H9 (cell line): ENCODE measurements around the gene PHACTR1. TPM values are rescaled to one million over a fixed set of nuclear protein-coding genes. Genes with fewer than 3 reads are reported as not detected.

ENCODE experiments used
- DNase-seq: peaks from one replicate; pipeline ENCODE4 v3.0.0-alpha.2; 2017
- H2AFZ ChIP-seq: one replicate; pipeline ENCODE4 v1.6.1; 2013; ENCODE audit warnings: mild to moderate bottlenecking, low read length, control low read depth, moderate library complexity
- H2AK5ac ChIP-seq: 2 replicates; pipeline ENCODE4 v1.6.1; 2013; ENCODE audit warnings: low read length, control low read depth, mixed read lengths; ENCODE audit not compliant: insufficient read length
- H2BK120ac ChIP-seq: one replicate; pipeline ENCODE4 v1.6.1; 2013; ENCODE audit warnings: low read depth, mild to moderate bottlenecking, low read length, control low read depth, inconsistent platforms; ENCODE audit not compliant: poor library complexity, severe bottlenecking
- H2BK12ac ChIP-seq: 2 replicates; pipeline ENCODE4 v1.6.1; 2013; ENCODE audit warnings: low read length, control low read depth, mixed read lengths, low read depth; ENCODE audit not compliant: insufficient read length
- H2BK15ac ChIP-seq: 2 replicates; pipeline ENCODE4 v1.6.1; 2013; ENCODE audit warnings: low read depth, low read length, control low read depth
- H2BK20ac ChIP-seq: one replicate; pipeline ENCODE4 v1.6.1; 2013; ENCODE audit warnings: low read depth, mild to moderate bottlenecking, low read length, control low read depth, inconsistent platforms; ENCODE audit not compliant: poor library complexity, severe bottlenecking
- H2BK5ac ChIP-seq: 2 replicates; pipeline ENCODE4 v1.6.1; 2013; ENCODE audit warnings: low read length, control low read depth, mixed read lengths; ENCODE audit not compliant: insufficient read length
- H3K14ac ChIP-seq: 2 replicates; pipeline ENCODE4 v1.6.1; 2013; ENCODE audit warnings: low read length, control low read depth; ENCODE audit not compliant: insufficient read depth
- H3K18ac ChIP-seq: 2 replicates; pipeline ENCODE4 v1.6.1; 2013; ENCODE audit warnings: low read depth, mild to moderate bottlenecking, mixed read lengths, low read length, control low read depth; ENCODE audit not compliant: insufficient read length
- H3K23ac ChIP-seq: 2 replicates; pipeline ENCODE4 v1.6.1; 2013; ENCODE audit warnings: low read length, control low read depth, mixed read lengths, low read depth; ENCODE audit not compliant: insufficient read length
- H3K23me2 ChIP-seq: 2 replicates; pipeline ENCODE4 v1.6.1; 2013; ENCODE audit warnings: low read depth, mild to moderate bottlenecking, mixed read lengths, low read length, control low read depth; ENCODE audit not compliant: insufficient read length, poor library complexity, severe bottlenecking
- H3K27ac ChIP-seq: 2 replicates; pipeline ENCODE4 v1.5.1; 2013; ENCODE audit warnings: low read length, control low read depth, mixed read lengths, low read depth; ENCODE audit not compliant: insufficient read length
- H3K27me3 ChIP-seq: 2 replicates; pipeline ENCODE4 v1.6.1; 2013; ENCODE audit warnings: low read length, control low read depth, inconsistent platforms; ENCODE audit not compliant: insufficient read depth
- H3K4ac ChIP-seq: 2 replicates; pipeline ENCODE4 v1.6.1; 2013; ENCODE audit warnings: low read depth, mild to moderate bottlenecking, control low read depth, inconsistent platforms, low read length, moderate library complexity
- H3K4me1 ChIP-seq: 2 replicates; pipeline ENCODE4 v1.6.1; 2013; ENCODE audit warnings: low read length, control low read depth, inconsistent platforms; ENCODE audit not compliant: insufficient read depth
- H3K4me2 ChIP-seq: 2 replicates; pipeline ENCODE4 v1.6.1; 2013; ENCODE audit warnings: low read length, control low read depth, mixed read lengths; ENCODE audit not compliant: insufficient read length, insufficient read depth
- H3K56ac ChIP-seq: 2 replicates; pipeline ENCODE4 v1.6.1; 2013; ENCODE audit warnings: low read depth, mild to moderate bottlenecking, mixed read lengths, low read length, control low read depth; ENCODE audit not compliant: insufficient read length
- H3K79me1 ChIP-seq: 2 replicates; pipeline ENCODE4 v1.6.1; 2013; ENCODE audit warnings: low read depth, mild to moderate bottlenecking, moderate library complexity, low read length, control low read depth, inconsistent platforms; ENCODE audit not compliant: insufficient read depth, poor library complexity, severe bottlenecking
- H3K79me2 ChIP-seq: 2 replicates; pipeline ENCODE4 v1.6.1; 2013; ENCODE audit warnings: low read length, control low read depth, inconsistent platforms; ENCODE audit not compliant: insufficient read depth
- H3K9ac ChIP-seq: 2 replicates; pipeline ENCODE4 v1.6.1; 2013; ENCODE audit warnings: low read length, control low read depth, mixed read lengths; ENCODE audit not compliant: insufficient read length; ENCODE audit errors: extremely low read depth
- H3K9me3 ChIP-seq: one replicate; pipeline ENCODE4 v1.6.1; 2013; ENCODE audit warnings: low read depth, low read length, inconsistent platforms; ENCODE audit not compliant: control insufficient read depth
- H3T11ph ChIP-seq: one replicate; pipeline ENCODE4 v1.6.1; 2013; ENCODE audit warnings: mild to moderate bottlenecking, low read length, control low read depth, inconsistent platforms
- H4K20me1 ChIP-seq: one replicate; pipeline ENCODE4 v1.6.1; 2013; ENCODE audit not compliant: control insufficient read depth, insufficient read length, insufficient read depth
- H4K5ac ChIP-seq: 2 replicates; pipeline ENCODE4 v1.6.1; 2013; ENCODE audit warnings: low read depth, mild to moderate bottlenecking, mixed read lengths, low read length, control low read depth; ENCODE audit not compliant: insufficient read length
- H4K8ac ChIP-seq: replicated peaks from 2 replicates; pipeline ENCODE4 v1.6.1; 2013; ENCODE audit warnings: low read length, control low read depth, mixed read lengths, low read depth; ENCODE audit not compliant: insufficient read length
- H4K91ac ChIP-seq: 2 replicates; pipeline ENCODE4 v1.6.1; 2013; ENCODE audit warnings: low read depth, mild to moderate bottlenecking, moderate library complexity, mixed read lengths, low read length, control low read depth; ENCODE audit not compliant: insufficient read length
- H3K27ac Mint-ChIP-seq, 3 experiments: 2 replicates in 2 of 3; 3 replicates in 1 of 3; pipeline ENCODE4 v1.8.0; 2020 to 2021; ENCODE audit warnings: mixed read lengths in 3 of 3, mild to moderate bottlenecking in 1 of 3, moderate library complexity in 1 of 3
- H3K27me3 Mint-ChIP-seq: 2 replicates; pipeline ENCODE4 v1.8.0; 2021; ENCODE audit warnings: low read depth, mild to moderate bottlenecking, moderate library complexity, mixed read lengths
- H3K36me3 Mint-ChIP-seq, 3 experiments: 2 replicates in 2 of 3; 3 replicates in 1 of 3; pipeline ENCODE4 v1.8.0; 2020 to 2021; ENCODE audit warnings: low read depth in 3 of 3, mixed read lengths in 3 of 3; ENCODE audit not compliant: insufficient read depth in 1 of 3
- H3K4me1 Mint-ChIP-seq, 2 experiments: 2 replicates each; pipeline ENCODE4 v1.8.0; 2020; ENCODE audit warnings: mixed read lengths in 2 of 2
- H3K4me3 Mint-ChIP-seq, 2 experiments: 2 replicates in 1 of 2; 3 replicates in 1 of 2; pipeline ENCODE4 v1.8.0; 2020 to 2021; ENCODE audit warnings: mild to moderate bottlenecking in 2 of 2, mixed read lengths in 2 of 2, moderate library complexity in 1 of 2
- H3K9me3 Mint-ChIP-seq, 2 experiments: 2 replicates in 1 of 2; 3 replicates in 1 of 2; pipeline ENCODE4 v1.8.0; 2020; ENCODE audit warnings: mild to moderate bottlenecking in 2 of 2, mixed read lengths in 2 of 2, moderate library complexity in 1 of 2
- WGBS: extraction: QIAGEN DNeasy Blood & Tissue Kit; methylation state at CpG from one replicate; pipeline ENCODE4 v1.1.7; 2013; ENCODE audit warnings: missing lambda C conversion rate, low lambda C conversion rate, mixed read lengths; ENCODE audit not compliant: insufficient read length; ENCODE audit errors: extremely low coverage; 5-methylcytosine and 5-hydroxymethylcytosine counted together
- total RNA-seq: library from RNA; stranded (reverse); gene quantifications from 2 replicates; pipeline ENCODE4 v1.2.1, GENCODE V29; 2021
- TF ChIP-seq, protein P1 (sequence below): fragments of 200-600 bp; sonication (generic); conservative IDR thresholded peaks from 3 replicates; pipeline ENCODE4 v1.8.0; 2021; ENCODE audit warnings: antibody characterized with exemption, mild to moderate bottlenecking

PHACTR1 gene
- total RNA-seq, 1 experiment from 2014 or later = 15.9 TPM

DNA sequence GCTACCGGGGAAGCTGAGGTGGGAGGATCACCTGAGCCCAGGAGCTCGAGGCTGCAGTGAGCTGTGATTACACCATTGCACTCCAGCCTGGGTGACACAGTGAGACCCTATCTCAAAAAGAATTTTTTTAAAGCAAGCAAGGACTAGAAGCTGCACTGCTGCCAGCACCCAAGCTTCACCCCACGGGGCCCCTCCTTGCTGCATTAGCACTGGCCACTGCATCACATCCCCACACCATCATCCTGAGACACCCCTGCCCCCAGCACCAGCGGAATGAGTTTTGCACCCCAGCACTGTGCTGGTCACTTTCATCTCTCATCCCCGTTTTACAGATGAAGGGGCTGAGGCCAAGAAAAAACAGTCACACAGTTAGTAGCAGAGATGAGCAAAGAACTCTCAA is 580.8 kb downstream of the PHACTR1 start:
- TF ChIP-seq, protein P1, sequence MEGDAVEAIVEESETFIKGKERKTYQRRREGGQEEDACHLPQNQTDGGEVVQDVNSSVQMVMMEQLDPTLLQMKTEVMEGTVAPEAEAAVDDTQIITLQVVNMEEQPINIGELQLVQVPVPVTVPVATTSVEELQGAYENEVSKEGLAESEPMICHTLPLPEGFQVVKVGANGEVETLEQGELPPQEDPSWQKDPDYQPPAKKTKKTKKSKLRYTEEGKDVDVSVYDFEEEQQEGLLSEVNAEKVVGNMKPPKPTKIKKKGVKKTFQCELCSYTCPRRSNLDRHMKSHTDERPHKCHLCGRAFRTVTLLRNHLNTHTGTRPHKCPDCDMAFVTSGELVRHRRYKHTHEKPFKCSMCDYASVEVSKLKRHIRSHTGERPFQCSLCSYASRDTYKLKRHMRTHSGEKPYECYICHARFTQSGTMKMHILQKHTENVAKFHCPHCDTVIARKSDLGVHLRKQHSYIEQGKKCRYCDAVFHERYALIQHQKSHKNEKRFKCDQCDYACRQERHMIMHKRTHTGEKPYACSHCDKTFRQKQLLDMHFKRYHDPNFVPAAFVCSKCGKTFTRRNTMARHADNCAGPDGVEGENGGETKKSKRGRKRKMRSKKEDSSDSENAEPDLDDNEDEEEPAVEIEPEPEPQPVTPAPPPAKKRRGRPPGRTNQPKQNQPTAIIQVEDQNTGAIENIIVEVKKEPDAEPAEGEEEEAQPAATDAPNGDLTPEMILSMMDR = no peak
- Histone ChIP-seq H3K27me3 (no peaks in the 10 kb centered on the region), H3K79me2 (no peaks in the 10 kb centered on the region), H2AFZ (no peak overlapping the region), H3T11ph (no peak overlapping the region), H3K18ac (no peak overlapping the region), H3K4me1 (no peaks in the 10 kb centered on the region), H3K56ac (no peak overlapping the region), H2BK15ac (no peak overlapping the region), H2BK20ac (no peak overlapping the region), H3K23ac (no peak overlapping the region), H3K23me2 (no peaks in the 10 kb centered on the region), H2BK12ac (no peak overlapping the region), H3K9me3 (no peaks in the 10 kb centered on the region), H3K79me1 (no peaks in the 10 kb centered on the region), H4K91ac (no peak overlapping the region), H4K5ac (no peak overlapping the region), H2BK120ac (no peak overlapping the region), H4K20me1 (no peaks in the 10 kb centered on the region), H4K8ac (no peak overlapping the region), H3K4me2 (no peak overlapping the region), H3K9ac (no peak overlapping the region), H3K14ac (no peak overlapping the region), H2AK5ac (no peak overlapping the region), H2BK5ac (no peak overlapping the region), H3K27ac (no peak overlapping the region), H3K4ac (no peak overlapping the region)
- H3K4me1 Mint-ChIP-seq = peaks cover 0 to 3% of the 10 kb centered on the region in 2 experiments; a peak in 1 of 4 replicates
- H3K36me3 Mint-ChIP-seq = peaks cover 26 to 55% (median 54%) of the 10 kb centered on the region in 3 experiments; a peak in 6 of 7 replicates
- H3K27me3 Mint-ChIP-seq = no peaks in the 10 kb centered on the region
- H3K9me3 Mint-ChIP-seq = no peaks in the 10 kb centered on the region
- peak overlapping the region in 1 of 3 experiments; percentile 62; a peak in 2 of 7 replicates for H3K27ac Mint-ChIP-seq
- WGBS = no CpG with 5 or more reads among the region's 5 CpGs
- DNase-seq = no peak
- H3K4me3 Mint-ChIP-seq = no peak overlapping the region; a peak in 1 of 5 replicates
